Smooth muscle cell (in vitro differentiated cells): ENCODE results near the gene OPRM1. TPM values are rescaled to one million over a fixed set of nuclear protein-coding genes. Genes with fewer than 3 reads are reported as not detected.

Experiments
- DNase-seq: peaks from one replicate; lab custom pipeline; 2025; ENCODE audit not compliant: unreplicated experiment; lab: John Stamatoyannopoulos, UW
- H2AFZ ChIP-seq: fragments of 200-600 bp; sonication (generic); 2 replicates; pipeline ENCODE4 v1.6.0; 2016; ENCODE audit warnings: antibody characterized with exemption, low read depth, mild to moderate bottlenecking
- H3F3A ChIP-seq: fragments of 200-600 bp; sonication (generic); 2 replicates; pipeline ENCODE4 v1.6.0; 2017; ENCODE audit warnings: antibody characterized with exemption, low read depth
- H3K27ac ChIP-seq: fragments of 200-600 bp; sonication (generic); 2 replicates; pipeline ENCODE4 v1.5.1; 2016; ENCODE audit warnings: low read depth, mild to moderate bottlenecking
- H3K27me3 ChIP-seq: fragments of 200-600 bp; sonication (generic); 2 replicates; pipeline ENCODE4 v1.6.1; 2016; ENCODE audit warnings: low read depth, mild to moderate bottlenecking
- H3K36me3 ChIP-seq: fragments of 200-600 bp; sonication (generic); 2 replicates; pipeline ENCODE4 v1.5.1; 2016; ENCODE audit warnings: low read depth
- H3K4me1 ChIP-seq: fragments of 200-600 bp; sonication (generic); 2 replicates; pipeline ENCODE4 v1.5.1; 2016; ENCODE audit warnings: low read depth
- H3K4me2 ChIP-seq: fragments of 200-600 bp; sonication (generic); 2 replicates; pipeline ENCODE4 v1.6.0; 2016; ENCODE audit warnings: mild to moderate bottlenecking
- H3K4me3 ChIP-seq: fragments of 200-600 bp; sonication (generic); 2 replicates; pipeline ENCODE4 v1.5.1; 2016; ENCODE audit warnings: mild to moderate bottlenecking
- H3K79me2 ChIP-seq: fragments of 200-600 bp; sonication (generic); 2 replicates; pipeline ENCODE4 v1.6.0; 2016; ENCODE audit warnings: low read depth, mild to moderate bottlenecking
- H3K9ac ChIP-seq: fragments of 200-600 bp; sonication (generic); 2 replicates; pipeline ENCODE4 v1.6.0; 2016; ENCODE audit warnings: low read depth
- H3K9me3 ChIP-seq: fragments of 200-600 bp; sonication (generic); replicated peaks from 2 replicates; pipeline ENCODE4 v1.5.1; 2016; ENCODE audit warnings: low read depth
- H4K20me1 ChIP-seq: fragments of 200-600 bp; sonication (generic); 2 replicates; pipeline ENCODE4 v1.6.0; 2016; ENCODE audit warnings: low read depth
- CTCF ChIP-seq: fragments of 200-600 bp; sonication (generic); IDR thresholded peaks from 2 replicates; pipeline ENCODE4 v1.5.1; 2017; ENCODE audit warnings: borderline replicate concordance, mild to moderate bottlenecking, antibody characterized with exemption; ENCODE audit not compliant: insufficient read depth, poor library complexity, severe bottlenecking
- WGBS: methylation state at CpG from one replicate; pipeline ENCODE4 v1.1.7; 2016; ENCODE audit warnings: low lambda C conversion rate; 5-methylcytosine and 5-hydroxymethylcytosine counted together
- polyA plus RNA-seq: library from polyadenylated mRNA; unstranded; fragments of >200 nt; fragmentation: Nextera tagmentation; extraction: Ambion mirVana; gene quantifications from 2 replicates; pipeline ENCODE4 v1.2.1, GENCODE V29; 2016
- total RNA-seq: library from RNA; depleted of rRNA; stranded (reverse); fragments of >200 nt; gene quantifications from 2 replicates; pipeline ENCODE4 v1.2.3, GENCODE V29; 2014

Gene OPRM1
- total and polyA plus RNA-seq, 2 experiments from 2014 or later, result not detected

GRCh38 chr6:154245506-154245905 is 206.5 kb downstream of the OPRM1 start:
- Histone ChIP-seq H3K9ac (no peak overlapping the region), H3K36me3 (no peaks in the 10 kb centered on the region), H3F3A (no peaks in the 10 kb centered on the region), H3K27ac (no peak overlapping the region), H3K4me1 (peaks cover 30% of the 10 kb centered on the region), H3K9me3 (no peaks in the 10 kb centered on the region), H3K4me3 (no peak overlapping the region), H3K27me3 (no peaks in the 10 kb centered on the region), H3K4me2 (no peak overlapping the region), H3K79me2 (no peaks in the 10 kb centered on the region), H4K20me1 (no peaks in the 10 kb centered on the region), H2AFZ (no peak overlapping the region)
- WGBS, result 77% methylated on average over 5 of the region's 5 CpGs
- TF ChIP-seq CTCF, result no peak
- no peak for DNase-seq

GRCh38 chr6:154246723-154247118 is 207.7 kb downstream of the OPRM1 start:
- Histone ChIP-seq H3K27me3 (no peaks in the 10 kb centered on the region), H3K4me2 (no peak overlapping the region)
- WGBS, result 93% methylated on average over 7 of the region's 7 CpGs

GRCh38 chr6:154247119-154247861 is 208.2 kb downstream of the OPRM1 start:
- Histone ChIP-seq H3K9ac (no peak overlapping the region), H3F3A (no peaks in the 10 kb centered on the region), H3K4me1 (peaks cover 28% of the 10 kb centered on the region), H3K27ac (no peak overlapping the region), H3K36me3 (no peaks in the 10 kb centered on the region), H3K79me2 (no peaks in the 10 kb centered on the region), H3K9me3 (no peaks in the 10 kb centered on the region), H4K20me1 (no peaks in the 10 kb centered on the region), H3K4me3 (peak overlapping the region; percentile 41), H3K4me2 (peak overlapping the region; percentile 55), H2AFZ (peak overlapping the region; percentile 67), H3K27me3 (no peaks in the 10 kb centered on the region)
- no peak for TF ChIP-seq CTCF
- no peak for DNase-seq
- 46% methylated on average over 12 of the region's 12 CpGs for WGBS

More at GRCh38 chr6:154246723-154247118, 207.7 kb downstream of the OPRM1 start:
- H4K20me1 ChIP-seq, result no peaks in the 10 kb centered on the region
- H3K9me3 ChIP-seq, result no peaks in the 10 kb centered on the region
- peak overlapping the region; percentile 41 for H3K4me3 ChIP-seq
- DNase-seq, result no peak
- no peaks in the 10 kb centered on the region for H3F3A ChIP-seq
- H3K4me1 ChIP-seq, result peaks cover 30% of the 10 kb centered on the region
- no peaks in the 10 kb centered on the region for H3K79me2 ChIP-seq
- no peaks in the 10 kb centered on the region for H3K36me3 ChIP-seq
- peak overlapping the region; percentile 67 for H2AFZ ChIP-seq
- no peak overlapping the region for H3K27ac ChIP-seq
- TF ChIP-seq CTCF, result no peak
- no peak overlapping the region for H3K9ac ChIP-seq
